K562 (cell line): ENCODE results near the gene STK31. TPM values are rescaled to one million over a fixed set of nuclear protein-coding genes. Genes with fewer than 3 reads are reported as not detected.

Experiments
- ATAC-seq: fragments of 200-7000 bp; cut with Tn5 transposase; 3 replicates; pipeline ENCODE4 v1.9.1; 2020; ENCODE audit warnings: moderate library complexity
- BruUV-seq: library from RNA; stranded (reverse); fragments of 400-500 nt; replicated peaks from 2 replicates; lab custom pipeline; 2021; lab: Mats Ljungman, UMichigan
- CTCF ChIA-PET: fragments of 300-600 bp; formaldehyde crosslinking; extraction: SDS; loops from one replicate; lab custom pipeline; 2021; ENCODE audit warnings: low intra/inter-chr PET ratio; lab: Yijun Ruan, JAX
- POLR2A ChIA-PET: fragments of 300-600, 350-650 bp; sonication (Branson Sonifier 250); formaldehyde crosslinking; extraction: SDS; loops from one replicate; lab custom pipeline; 2021; ENCODE audit warnings: antibody characterized with exemption, inconsistent platforms; lab: Yijun Ruan, JAX
- DNase-seq, 4 experiments: peaks; one replicate each; pipeline versions ENCODE4 v3.0.0 to v3.0.0-alpha.2; 2011 to 2018; ENCODE audit warnings: low spot score in 3 of 4, mixed read lengths in 3 of 4; ENCODE audit errors: extremely low read depth in 1 of 4
- FAIRE-seq: peaks from 2 replicates; lab custom pipeline; 2011; peaks lifted over from hg19 to GRCh38; lab: Jason Lieb, UNC
- H2AFZ ChIP-seq: 2 replicates; pipeline ENCODE4 v1.6.0; 2011; ENCODE audit warnings: low read depth, low read length, control low read depth, inconsistent platforms
- H3K27ac ChIP-seq: fragments of 200-600 bp; 3 replicates; pipeline ENCODE4 v1.8.0; 2011; ENCODE audit warnings: low read depth, mild to moderate bottlenecking, control low read depth, inconsistent platforms, low read length, moderate library complexity, mixed read lengths; ENCODE audit errors: extremely low read depth
- H3K27me3 ChIP-seq, 2 experiments: fragments of 300-600 bp in 1 of 2; 2 replicates in 1 of 2; 3 replicates in 1 of 2; pipeline versions ENCODE4 v1.6.0 to v1.8.0; 2011; ENCODE audit warnings: inconsistent platforms in 2 of 2, low read length in 2 of 2, mild to moderate bottlenecking in 1 of 2, mixed read lengths in 1 of 2, moderate library complexity in 1 of 2; ENCODE audit not compliant: control insufficient read depth in 2 of 2, insufficient read depth in 2 of 2
- H3K36me3 ChIP-seq: fragments of 300-600 bp; 3 replicates; pipeline ENCODE4 v1.8.0; 2011; ENCODE audit warnings: mild to moderate bottlenecking, low read length, inconsistent platforms; ENCODE audit not compliant: control insufficient read depth, insufficient read depth
- H3K4me1 ChIP-seq, 2 experiments: fragments of 200-600 bp in 1 of 2; replicated peaks in 1 of 2; 2 replicates in 1 of 2; 3 replicates in 1 of 2; pipeline versions ENCODE4 v1.5.1 to v1.8.0; 2011; ENCODE audit warnings: inconsistent platforms in 2 of 2, low read length in 2 of 2, mild to moderate bottlenecking in 1 of 2, mixed read lengths in 1 of 2, moderate library complexity in 1 of 2; ENCODE audit not compliant: control insufficient read depth in 2 of 2, insufficient read depth in 2 of 2
- H3K4me2 ChIP-seq: 2 replicates; pipeline ENCODE4 v1.6.1; 2011; ENCODE audit warnings: low read length, control low read depth, inconsistent platforms, mixed read lengths; ENCODE audit not compliant: insufficient read depth
- H3K4me3 ChIP-seq: fragments of 200-600 bp; sonication (generic), shearing (Covaris generic); 2 replicates; pipeline ENCODE4 v1.5.1; 2016; ENCODE audit warnings: control low read depth, inconsistent platforms
- H3K79me2 ChIP-seq: fragments of 200-600 bp; 3 replicates; pipeline ENCODE4 v1.8.0; 2011; ENCODE audit warnings: low read length, inconsistent platforms; ENCODE audit not compliant: control insufficient read depth, insufficient read depth
- H3K9ac ChIP-seq, 2 experiments: 2 replicates each; pipeline versions ENCODE4 v1.6.0 to v1.6.1; 2011; ENCODE audit warnings: low read depth in 2 of 2, low read length in 2 of 2, control low read depth in 1 of 2, inconsistent platforms in 1 of 2, mild to moderate bottlenecking in 1 of 2, mixed read lengths in 1 of 2; ENCODE audit not compliant: insufficient read depth in 1 of 2
- H3K9me1 ChIP-seq: one replicate; pipeline ENCODE4 v1.6.0; 2011; ENCODE audit warnings: inconsistent platforms, mild to moderate bottlenecking, low read length, moderate library complexity; ENCODE audit not compliant: control insufficient read depth, insufficient read depth
- H3K9me3 ChIP-seq: replicated peaks from 2 replicates; pipeline ENCODE4 v1.5.1; 2011; ENCODE audit warnings: low read depth, low read length, inconsistent platforms; ENCODE audit not compliant: control insufficient read depth, insufficient read depth
- H4K20me1 ChIP-seq: replicated peaks from 2 replicates; pipeline ENCODE4 v1.6.1; 2011; ENCODE audit warnings: low read length, inconsistent platforms, mixed read lengths; ENCODE audit not compliant: control insufficient read depth, insufficient read depth
- HDAC1 ChIP-seq, 2 experiments: fragments of 450-650 bp; IDR thresholded peaks; 2 replicates each; pipeline ENCODE4 v1.6.1; 2016 to 2017; ENCODE audit warnings: inconsistent platforms in 1 of 2, mild to moderate bottlenecking in 1 of 2, moderate library complexity in 1 of 2
- RBM39 ChIP-seq: fragments of 200-400 bp; formaldehyde crosslinking; optimal IDR thresholded peaks from 2 replicates; pipeline ENCODE3; 2018; ENCODE audit warnings: low read depth, low read length
- RFX5 ChIP-seq: IDR thresholded peaks from 2 replicates; pipeline ENCODE4 v1.6.1; 2011; ENCODE audit warnings: low read depth, mild to moderate bottlenecking, improper control_type of control experiment, low read length
- U2AF2 ChIP-seq: fragments of 200-400 bp; formaldehyde crosslinking; optimal IDR thresholded peaks from 2 replicates; pipeline ENCODE3; 2017; ENCODE audit warnings: low read depth, mild to moderate bottlenecking, low read length
- WGBS: fragments of 100-300 bp; shearing (Covaris generic); methylation state at CpG from one replicate; pipeline ENCODE4 v1.1.6; 2016; ENCODE audit warnings: low coverage, mixed read lengths; ENCODE audit not compliant: insufficient coverage; ENCODE audit errors: missing lambda C conversion rate; 5-methylcytosine and 5-hydroxymethylcytosine counted together
- in situ Hi-C: fragments of 300-500 bp; cut with MboI; formaldehyde crosslinking; loops from 4 replicates; pipeline ENCODE4 v1.15.0; 2018; ENCODE audit warnings: inconsistent platforms, mixed read lengths
- intact Hi-C: fragments of 100-400 bp; cut with micrococcal nuclease; formaldehyde crosslinking; loops from 2 replicates; pipeline ENCODE4 v1.14.2; 2022
- polyA plus RNA-seq, 8 experiments: library from polyadenylated mRNA; depleted of rRNA in 4 of 8; stranded (reverse) in 5 of 8; unstranded in 3 of 8; fragments of >200 nt; fragmentation: Nextera tagmentation in 2 of 8; fragmentation: Illumina TruSeq in 1 of 8; extraction: Ambion mirVana in 2 of 8; extraction: Trizol in 1 of 8; gene quantifications; 2 replicates each; pipeline versions ENCODE4 v1.2.1 to v1.2.3, GENCODE V29; 2011 to 2014; ENCODE audit warnings: inconsistent platforms in 1 of 8, missing spikeins in 1 of 8
- total RNA-seq, 7 experiments: library from RNA; depleted of rRNA in 6 of 7; stranded (reverse); fragments of >200 nt in 6 of 7; fragmentation: Illumina TruSeq in 2 of 7; extraction: Trizol in 2 of 7; gene quantifications; 2 replicates each; pipeline versions ENCODE4 v1.2.1 to v1.2.3, GENCODE V29; 2011 to 2021; ENCODE audit warnings: low replicate concordance in 1 of 7
- TF ChIP-seq, protein P1 (sequence below), 3 experiments: fragments of 200-800 bp in 1 of 3; sonication (Bioruptor generic) in 1 of 3; sonication (generic) in 1 of 3; formaldehyde crosslinking in 1 of 3; IDR thresholded peaks; 2 replicates each; pipeline versions ENCODE4 v1.6.1 to v1.8.0; 2016 to 2022; ENCODE audit warnings: mild to moderate bottlenecking in 2 of 3, missing compliant biosample characterization in 2 of 3, missing genetic modification characterization in 2 of 3, missing genetic modification reagents in 1 of 3
- TF ChIP-seq, protein P2 (sequence below): fragments of 250-450 bp; sonication (Bioruptor Pico); IDR thresholded peaks from 2 replicates; pipeline ENCODE4 v1.6.1; 2021; ENCODE audit warnings: mild to moderate bottlenecking
- TF ChIP-seq, protein P3 (sequence below): fragments of 450-650 bp; IDR thresholded peaks from 2 replicates; pipeline ENCODE4 v1.6.1; 2016

STK31 gene
- total and polyA plus RNA-seq, 9 of the 15 experiments (the other 6 are each of a cell fraction or from before 2014, with no cell fraction given): 0.09 to 1.2 (median 0.26) TPM

DNA sequence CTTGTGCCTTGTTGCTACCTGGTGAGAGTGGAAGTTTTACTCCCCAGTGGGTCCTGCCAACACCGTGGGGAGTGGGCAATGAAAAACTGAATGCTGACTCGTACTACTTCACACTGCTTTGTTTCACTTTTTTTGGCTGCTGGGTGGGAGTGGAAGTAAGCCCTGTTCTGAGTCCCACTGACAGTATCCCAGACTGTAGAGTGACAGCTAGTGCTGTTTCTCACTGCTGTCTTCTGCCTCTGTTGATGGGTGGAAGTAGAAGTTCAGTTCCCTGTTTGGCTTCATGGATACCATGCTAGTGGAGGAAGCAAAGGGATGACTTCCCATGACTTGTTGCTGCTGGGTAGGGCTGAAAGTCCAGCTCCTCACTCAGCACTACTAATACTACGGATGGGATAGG is 98.4 kb downstream of the STK31 start:
- H4K20me1 ChIP-seq: no peaks in the 10 kb centered on the region
- no peaks in the 10 kb centered on the region for H3K9me1 ChIP-seq
- POLR2A ChIA-PET: no interaction called here
- BruUV-seq: no TSS peak
- H3K4me3 ChIP-seq: no peak overlapping the region
- H3K4me2 ChIP-seq: peak overlapping the region; percentile 41
- H3K27me3 ChIP-seq: no peaks in the 10 kb centered on the region
- H3K9me3 ChIP-seq: 0 out of 2 replicates have a peak, but pooled peaks cover 2% of the 10 kb centered on the region
- WGBS: 70% methylated on average over 3 of the region's 3 CpGs
- intact Hi-C loops (no loop called here), in situ Hi-C loops (no loop called here)
- peak overlapping the region; percentile 35; the same call in 1 of the 3 replicates for H3K27ac ChIP-seq
- TF ChIP-seq RBM39 (no peak), RFX5 (no peak), U2AF2 (no peak), HDAC1 (IDR thresholded peaks at IDR 0.05) (no peak)
- TF ChIP-seq, protein P1, sequence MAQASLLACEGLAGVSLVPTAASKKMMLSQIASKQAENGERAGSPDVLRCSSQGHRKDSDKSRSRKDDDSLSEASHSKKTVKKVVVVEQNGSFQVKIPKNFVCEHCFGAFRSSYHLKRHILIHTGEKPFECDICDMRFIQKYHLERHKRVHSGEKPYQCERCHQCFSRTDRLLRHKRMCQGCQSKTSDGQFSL (CRISPR knock-in tag; IDR thresholded peaks at IDR 0.05): no peak
- TF ChIP-seq, protein P1 (tag; IDR thresholded peaks at IDR 0.05): no peak
- TF ChIP-seq, protein P2, sequence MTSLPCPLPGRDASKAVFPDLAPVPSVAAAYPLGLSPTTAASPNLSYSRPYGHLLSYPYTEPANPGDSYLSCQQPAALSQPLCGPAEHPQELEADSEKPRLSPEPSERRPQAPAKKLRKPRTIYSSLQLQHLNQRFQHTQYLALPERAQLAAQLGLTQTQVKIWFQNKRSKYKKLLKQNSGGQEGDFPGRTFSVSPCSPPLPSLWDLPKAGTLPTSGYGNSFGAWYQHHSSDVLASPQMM (CRISPR knock-in tag): no peak
- TF ChIP-seq, protein P3, sequence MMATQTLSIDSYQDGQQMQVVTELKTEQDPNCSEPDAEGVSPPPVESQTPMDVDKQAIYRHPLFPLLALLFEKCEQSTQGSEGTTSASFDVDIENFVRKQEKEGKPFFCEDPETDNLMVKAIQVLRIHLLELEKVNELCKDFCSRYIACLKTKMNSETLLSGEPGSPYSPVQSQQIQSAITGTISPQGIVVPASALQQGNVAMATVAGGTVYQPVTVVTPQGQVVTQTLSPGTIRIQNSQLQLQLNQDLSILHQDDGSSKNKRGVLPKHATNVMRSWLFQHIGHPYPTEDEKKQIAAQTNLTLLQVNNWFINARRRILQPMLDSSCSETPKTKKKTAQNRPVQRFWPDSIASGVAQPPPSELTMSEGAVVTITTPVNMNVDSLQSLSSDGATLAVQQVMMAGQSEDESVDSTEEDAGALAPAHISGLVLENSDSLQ: peak; percentile 62
- no peak for FAIRE-seq
- DNase-seq: no peak
- peaks cover 7 to 26% of the 10 kb centered on the region in 2 experiments; a peak in 2 of 5 replicates for H3K4me1 ChIP-seq
- peak overlapping the region; percentile 91 for H2AFZ ChIP-seq
- H3K36me3 ChIP-seq: no peaks in the 10 kb centered on the region
- no peaks in the 10 kb centered on the region for H3K79me2 ChIP-seq
- ATAC-seq: peak; percentile 60
- CTCF ChIA-PET: no interaction called here
- H3K9ac ChIP-seq: no peak overlapping the region
